ENCODE data around the gene EXD2. TPM values are rescaled to one million over a fixed set of nuclear protein-coding genes. Genes with fewer than 3 reads are reported as not detected.

EXD2 gene
- total and polyA plus RNA-seq, 2 experiments from 2014 or later, result 17.3 to 20.1 TPM

DNA sequence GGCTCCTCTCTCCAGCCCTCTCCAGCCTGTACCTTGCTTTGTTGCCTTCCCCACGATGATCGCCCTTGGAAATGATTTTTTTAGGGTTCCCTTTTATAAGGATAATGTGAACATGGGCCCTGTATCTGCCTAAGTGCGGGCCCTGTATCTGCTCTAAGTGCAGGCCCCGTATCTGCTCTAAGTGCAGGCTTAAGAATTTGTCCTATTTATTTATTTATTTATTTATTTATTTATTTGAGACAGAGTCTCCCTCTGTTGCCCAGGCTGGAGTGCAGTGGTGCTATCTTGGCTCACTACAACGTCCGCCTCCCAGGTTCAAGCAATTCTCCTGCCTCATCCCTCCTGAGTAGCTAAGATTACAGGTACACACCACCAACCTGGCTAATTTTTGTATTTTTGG is 91.2 kb downstream of the EXD2 start:
- no peak overlapping the region for H3K9ac ChIP-seq
- H3K27me3 ChIP-seq (replicated peaks; ENCODE audit: insufficient read depth), result no peaks in the 10 kb centered on the region
- in situ Hi-C loops (cut with MboI), result no loop called here
- H3K4me3 ChIP-seq, result no peak overlapping the region
- H3K9me3 ChIP-seq (ENCODE audit: low read depth), result no peaks in the 10 kb centered on the region
- no peaks in the 10 kb centered on the region for H3K36me3 ChIP-seq (ENCODE audit: low read depth)
- H2AFZ ChIP-seq, result no peak overlapping the region
- H3K4me1 ChIP-seq (ENCODE audit: insufficient read depth), result no peaks in the 10 kb centered on the region
- H4K20me1 ChIP-seq (ENCODE audit: insufficient read depth), result no peaks in the 10 kb centered on the region
- WGBS, 2 experiments (ENCODE audit: low coverage in 1 of 2, low lambda C conversion rate in 2 of 2, missing lambda C conversion rate in 2 of 2), result 93% methylated on average over 6 of the region's 6 CpGs
- no peak for DNase-seq
- H3K79me2 ChIP-seq (ENCODE audit: insufficient read depth), result no peaks in the 10 kb centered on the region
- no peak overlapping the region for H3K4me2 ChIP-seq (ENCODE audit: unreplicated experiment)
- TF ChIP-seq EZH2 (IDR thresholded peaks at IDR 0.05; ENCODE audit: insufficient read depth, poor library complexity, severe bottlenecking) (no peak), EZH2phosphoT487 (IDR thresholded peaks at IDR 0.05; ENCODE audit: insufficient read depth, low read depth) (no peak)
- H3K9me2 ChIP-seq (ENCODE audit: insufficient read depth), result no peaks in the 10 kb centered on the region
- no peak overlapping the region for H3K27ac ChIP-seq
- peaks cover 6% of the 10 kb centered on the region; the same call in 1 of the 2 replicates for H3F3A ChIP-seq (ENCODE audit: insufficient read depth)

DNA sequence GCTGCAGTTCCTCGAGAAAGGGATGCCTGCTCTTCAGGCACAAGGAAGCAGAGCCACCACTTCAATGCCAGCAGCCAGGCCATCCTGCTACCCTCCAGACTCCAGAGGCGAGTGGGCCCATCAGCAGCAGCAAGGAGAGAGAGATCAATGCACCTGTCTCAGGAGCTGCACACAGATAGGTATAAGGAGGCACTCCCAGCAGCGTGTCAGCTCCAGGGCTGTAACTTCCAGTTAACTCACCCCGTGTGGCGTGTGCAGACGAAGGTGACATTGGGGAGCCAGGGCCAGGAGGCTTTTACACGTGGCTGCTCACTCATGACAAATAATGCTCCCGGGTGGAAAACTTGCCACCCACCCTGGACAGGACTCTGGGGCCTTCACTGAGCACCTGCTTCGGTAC is 92.9 kb downstream of the EXD2 start:
- in situ Hi-C loops (cut with MboI), result no loop called here
- Histone ChIP-seq H3K27ac (no peak overlapping the region), H3K27me3 (replicated peaks; ENCODE audit: insufficient read depth) (no peaks in the 10 kb centered on the region), H3F3A (ENCODE audit: insufficient read depth) (peaks cover 8% of the 10 kb centered on the region; the same call in 1 of the 2 replicates), H3K9ac (no peak overlapping the region), H2AFZ (no peak overlapping the region), H3K36me3 (ENCODE audit: low read depth) (no peaks in the 10 kb centered on the region), H3K4me1 (ENCODE audit: insufficient read depth) (peaks cover 5% of the 10 kb centered on the region; the same call in 1 of the 2 replicates), H3K4me2 (ENCODE audit: unreplicated experiment) (no peak overlapping the region), H3K9me3 (ENCODE audit: low read depth) (no peaks in the 10 kb centered on the region), H4K20me1 (ENCODE audit: insufficient read depth) (no peaks in the 10 kb centered on the region), H3K79me2 (ENCODE audit: insufficient read depth) (no peaks in the 10 kb centered on the region), H3K4me3 (no peak overlapping the region), H3K9me2 (ENCODE audit: insufficient read depth) (no peaks in the 10 kb centered on the region)
- no peak for DNase-seq
- TF ChIP-seq EZH2 (IDR thresholded peaks at IDR 0.05; ENCODE audit: insufficient read depth, poor library complexity, severe bottlenecking) (no peak), EZH2phosphoT487 (IDR thresholded peaks at IDR 0.05; ENCODE audit: insufficient read depth, low read depth) (no peak)
- WGBS, 2 experiments (ENCODE audit: low coverage in 1 of 2, low lambda C conversion rate in 2 of 2, missing lambda C conversion rate in 2 of 2), result 75 to 76% methylated on average over 9 of the region's 9 CpGs

DNA sequence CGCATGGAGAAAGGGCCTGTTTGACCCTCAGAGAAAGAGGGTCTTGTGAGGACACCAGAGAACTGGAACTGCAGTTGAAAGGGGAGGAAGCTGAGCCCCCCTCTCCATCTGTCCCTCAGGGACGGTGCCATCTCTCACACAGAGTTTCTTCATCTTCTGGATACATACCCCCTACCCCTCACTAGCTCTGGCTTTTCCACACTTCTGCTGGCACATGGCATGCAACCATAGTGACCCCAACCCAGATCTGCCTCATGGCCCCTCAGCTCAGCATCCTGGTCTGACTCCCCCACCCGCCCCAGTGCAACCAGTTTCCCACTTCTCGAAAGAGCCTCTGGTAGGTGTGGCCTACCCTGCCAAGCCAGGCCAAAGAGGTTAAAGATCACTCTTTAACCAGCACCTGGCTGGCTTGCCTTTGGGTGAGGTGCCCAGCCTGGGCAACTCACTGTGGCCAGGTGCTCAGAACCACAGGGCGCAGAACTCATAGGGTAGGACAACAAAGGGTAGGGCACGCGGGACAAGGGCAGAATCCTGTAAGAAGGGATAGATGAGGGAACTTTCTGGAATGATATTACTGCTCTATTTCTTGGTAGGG is 94.5 kb downstream of the EXD2 start:
- Histone ChIP-seq H3K79me2 (ENCODE audit: insufficient read depth) (no peaks in the 10 kb centered on the region), H3K9me3 (ENCODE audit: low read depth) (no peaks in the 10 kb centered on the region), H2AFZ (no peak overlapping the region), H3K9me2 (ENCODE audit: insufficient read depth) (no peaks in the 10 kb centered on the region), H4K20me1 (ENCODE audit: insufficient read depth) (no peaks in the 10 kb centered on the region), H3K27ac (no peak overlapping the region), H3K4me2 (ENCODE audit: unreplicated experiment) (no peak overlapping the region), H3K27me3 (replicated peaks; ENCODE audit: insufficient read depth) (no peaks in the 10 kb centered on the region), H3K36me3 (ENCODE audit: low read depth) (no peaks in the 10 kb centered on the region), H3K9ac (no peak overlapping the region), H3K4me3 (no peak overlapping the region), H3K4me1 (ENCODE audit: insufficient read depth) (peaks cover 5% of the 10 kb centered on the region; the same call in 1 of the 2 replicates), H3F3A (ENCODE audit: insufficient read depth) (peaks cover 8% of the 10 kb centered on the region; the same call in 1 of the 2 replicates)
- in situ Hi-C loops (cut with MboI), result no loop called here
- WGBS, 2 experiments (ENCODE audit: low coverage in 1 of 2, low lambda C conversion rate in 2 of 2, missing lambda C conversion rate in 2 of 2), result 86 to 91% methylated on average over 7 of the region's 7 CpGs
- DNase-seq, result no peak
- TF ChIP-seq EZH2 (IDR thresholded peaks at IDR 0.05; ENCODE audit: insufficient read depth, poor library complexity, severe bottlenecking) (no peak), EZH2phosphoT487 (IDR thresholded peaks at IDR 0.05; ENCODE audit: insufficient read depth, low read depth) (no peak)

DNA sequence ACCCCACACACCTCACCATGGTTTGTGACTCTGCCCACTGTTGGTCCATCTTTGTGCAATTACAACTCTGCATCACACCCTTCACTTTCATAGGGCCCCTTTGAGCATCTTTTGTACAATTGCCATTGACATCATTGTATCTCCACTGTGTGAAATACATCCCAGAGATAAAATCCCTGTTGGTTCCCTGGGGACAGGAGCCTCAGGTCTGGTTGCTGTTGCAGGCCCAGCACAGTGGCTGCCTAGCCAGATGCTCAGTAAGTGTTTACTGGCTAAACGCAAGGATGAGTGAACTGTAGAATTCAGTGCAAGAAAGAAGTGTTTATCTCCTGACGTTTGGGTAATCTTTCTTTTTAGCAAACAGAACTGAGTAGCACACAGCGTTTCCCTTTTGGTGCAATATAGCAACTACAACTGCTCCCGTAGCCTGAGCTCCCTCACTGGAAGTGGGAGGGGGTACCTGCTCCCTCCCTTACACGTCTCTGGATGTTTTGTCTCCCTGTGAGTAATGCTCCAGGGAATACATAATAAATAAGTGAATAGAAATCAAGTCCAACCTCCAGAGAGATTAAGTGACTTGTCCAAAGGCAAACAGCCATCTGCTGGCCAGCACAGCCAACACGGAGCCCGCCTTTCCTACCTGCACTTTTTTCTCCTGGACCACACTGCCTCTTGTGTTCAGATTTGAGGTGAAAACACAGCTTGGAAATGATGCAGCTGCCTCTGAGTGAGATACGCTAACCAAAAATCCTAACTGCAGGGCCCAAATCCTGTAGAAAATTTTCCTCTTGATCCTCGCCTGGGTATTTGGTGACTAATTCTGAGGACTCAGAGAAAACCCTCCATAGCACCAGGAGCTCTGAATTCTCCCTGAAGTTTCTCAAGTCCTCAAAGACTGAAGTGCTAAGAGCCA is 96.1 kb downstream of the EXD2 start:
- no peak overlapping the region for H3K27ac ChIP-seq

More for the DNA sequence above, 96.1 kb downstream of the EXD2 start:
- H3K9ac ChIP-seq, result no peak overlapping the region
- no peaks in the 10 kb centered on the region for H3K79me2 ChIP-seq (ENCODE audit: insufficient read depth)
- H3K9me2 ChIP-seq (ENCODE audit: insufficient read depth), result no peaks in the 10 kb centered on the region
- H3K4me1 ChIP-seq (ENCODE audit: insufficient read depth), result peaks cover 5% of the 10 kb centered on the region; the same call in 1 of the 2 replicates
- no peaks in the 10 kb centered on the region for H3K9me3 ChIP-seq (ENCODE audit: low read depth)
- peak overlapping the region; percentile 7; the same call in 1 of the 2 replicates for H2AFZ ChIP-seq
- H4K20me1 ChIP-seq (ENCODE audit: insufficient read depth), result no peaks in the 10 kb centered on the region
- no peak overlapping the region for H3K4me3 ChIP-seq
- DNase-seq, result peak; percentile 55
- WGBS, 2 experiments (ENCODE audit: low coverage in 1 of 2, low lambda C conversion rate in 2 of 2, missing lambda C conversion rate in 2 of 2), result 38 to 45% methylated on average over 9 of the region's 9 CpGs
- H3K27me3 ChIP-seq (replicated peaks; ENCODE audit: insufficient read depth), result no peaks in the 10 kb centered on the region
- H3K4me2 ChIP-seq (ENCODE audit: unreplicated experiment), result no peak overlapping the region
- peaks cover 8% of the 10 kb centered on the region; the same call in 1 of the 2 replicates for H3F3A ChIP-seq (ENCODE audit: insufficient read depth)
- TF ChIP-seq EZH2 (IDR thresholded peaks at IDR 0.05; ENCODE audit: insufficient read depth, poor library complexity, severe bottlenecking), result no peak
- TF ChIP-seq EZH2phosphoT487 (IDR thresholded peaks at IDR 0.05; ENCODE audit: insufficient read depth, low read depth), result no peak
- in situ Hi-C loops (cut with MboI), result no loop called here
- H3K36me3 ChIP-seq (ENCODE audit: low read depth), result no peaks in the 10 kb centered on the region

Data from GM23248 (cell line).